Neural progenitor cell (in vitro differentiated cells): ENCODE results near the gene ABTB1.

Experiments
- CTCF ChIP-seq: fragments of 200-600 bp; sonication (generic); IDR thresholded peaks from 2 replicates; pipeline ENCODE4 v1.5.1; 2017; ENCODE audit warnings: antibody characterized with exemption, mild to moderate bottlenecking
- EZH2 ChIP-seq: fragments of 200-600 bp; sonication (generic); IDR thresholded peaks from 2 replicates; pipeline ENCODE4 v1.6.1; 2017; ENCODE audit warnings: antibody characterized with exemption, mild to moderate bottlenecking, moderate library complexity

GRCh38 chr3:127691489-127691888 lies 18.7 kb downstream of the ABTB1 start:
- no peak for TF ChIP-seq CTCF
- TF ChIP-seq EZH2: no peak
